SJSA1 (cell line): ENCODE results near the gene BOD1. TPM values are rescaled to one million over a fixed set of nuclear protein-coding genes. Genes with fewer than 3 reads are reported as not detected.

Source experiments
- DNase-seq, 2 experiments: peaks; one replicate each; pipeline ENCODE4 v3.0.0-alpha.2; 2015 to 2020; ENCODE audit warnings: low spot score in 2 of 2, low read depth in 1 of 2
- H3K27ac ChIP-seq: fragments of 250-450 bp; sonication (Bioruptor Pico); 2 replicates; pipeline ENCODE4 v1.5.1; 2020; ENCODE audit warnings: mild to moderate bottlenecking, moderate library complexity
- H3K27me3 ChIP-seq: fragments of 250-450 bp; sonication (Bioruptor Pico); replicated peaks from 2 replicates; pipeline ENCODE4 v1.5.1; 2020; ENCODE audit warnings: mild to moderate bottlenecking, moderate library complexity
- H3K36me3 ChIP-seq: fragments of 250-450 bp; sonication (Bioruptor Pico); 2 replicates; pipeline ENCODE4 v1.5.1; 2020; ENCODE audit warnings: mild to moderate bottlenecking
- H3K4me1 ChIP-seq: fragments of 250-450 bp; sonication (Bioruptor Pico); replicated peaks from 2 replicates; pipeline ENCODE4 v1.6.1; 2021; ENCODE audit warnings: mild to moderate bottlenecking
- H3K4me3 ChIP-seq: fragments of 250-450 bp; sonication (Bioruptor Pico); 2 replicates; pipeline ENCODE4 v1.5.1; 2020; ENCODE audit warnings: mild to moderate bottlenecking
- H3K9me3 ChIP-seq: fragments of 250-450 bp; sonication (Bioruptor Pico); replicated peaks from 2 replicates; pipeline ENCODE4 v1.5.1; 2020; ENCODE audit warnings: mild to moderate bottlenecking
- total RNA-seq: library from RNA; depleted of rRNA; stranded (reverse); fragments of >200 nt; shearing (Covaris generic); gene quantifications from 2 replicates; pipeline ENCODE4 v1.2.3, GENCODE V29; 2014

The BOD1 gene
- total RNA-seq, 1 experiment from 2014 or later, result 128 TPM

- Histone ChIP-seq H3K9me3 (no peaks in the 10 kb centered on the region), H3K4me3 (no peak overlapping the region), H3K27me3 (no peaks in the 10 kb centered on the region), H3K36me3 (no peaks in the 10 kb centered on the region), H3K4me1 (no peaks in the 10 kb centered on the region), H3K27ac (no peak overlapping the region)
- DNase-seq, result no peak
Observed at GRCh38 chr5:173630724-173631365, 14.4 kb upstream of the BOD1 start.

- Histone ChIP-seq H3K36me3 (no peaks in the 10 kb centered on the region), H3K9me3 (no peaks in the 10 kb centered on the region), H3K27me3 (no peaks in the 10 kb centered on the region), H3K4me3 (no peak overlapping the region), H3K27ac (no peak overlapping the region), H3K4me1 (no peaks in the 10 kb centered on the region)
- no peak for DNase-seq
Observed at GRCh38 chr5:173629628-173630027, 13.2 kb upstream of the BOD1 start.

DNA sequence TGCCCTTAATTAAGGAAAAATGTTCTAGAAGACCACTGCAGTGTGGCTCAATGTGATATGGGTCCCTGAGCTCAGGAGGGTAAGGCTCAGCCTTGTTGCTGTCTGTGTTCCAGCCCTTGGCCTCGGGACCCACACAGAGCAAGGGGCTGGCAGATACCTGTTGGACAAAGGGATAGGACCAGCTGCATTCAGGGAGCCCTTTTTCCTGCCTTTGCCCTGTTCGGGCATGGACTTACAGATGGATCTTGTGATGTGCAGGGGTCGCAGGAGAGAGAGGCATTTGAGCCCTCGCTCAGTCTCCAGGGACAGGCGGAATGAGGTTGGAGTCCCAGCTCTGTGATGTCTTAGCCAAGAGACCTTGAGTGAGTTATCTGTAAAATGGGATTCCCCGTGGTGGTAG, 12.1 kb upstream of the BOD1 start:
- Histone ChIP-seq H3K9me3 (no peaks in the 10 kb centered on the region), H3K27ac (no peak overlapping the region), H3K27me3 (no peaks in the 10 kb centered on the region), H3K36me3 (no peaks in the 10 kb centered on the region), H3K4me3 (no peak overlapping the region), H3K4me1 (no peaks in the 10 kb centered on the region)
- no peak for DNase-seq

GRCh38 chr5:173627860-173628392, 11.5 kb upstream of the BOD1 start:
- no peak for DNase-seq
- H3K36me3 ChIP-seq, result no peaks in the 10 kb centered on the region
- H3K4me3 ChIP-seq, result no peak overlapping the region
- H3K4me1 ChIP-seq, result no peaks in the 10 kb centered on the region
- no peaks in the 10 kb centered on the region for H3K27me3 ChIP-seq
- H3K27ac ChIP-seq, result no peak overlapping the region
- no peaks in the 10 kb centered on the region for H3K9me3 ChIP-seq

DNA sequence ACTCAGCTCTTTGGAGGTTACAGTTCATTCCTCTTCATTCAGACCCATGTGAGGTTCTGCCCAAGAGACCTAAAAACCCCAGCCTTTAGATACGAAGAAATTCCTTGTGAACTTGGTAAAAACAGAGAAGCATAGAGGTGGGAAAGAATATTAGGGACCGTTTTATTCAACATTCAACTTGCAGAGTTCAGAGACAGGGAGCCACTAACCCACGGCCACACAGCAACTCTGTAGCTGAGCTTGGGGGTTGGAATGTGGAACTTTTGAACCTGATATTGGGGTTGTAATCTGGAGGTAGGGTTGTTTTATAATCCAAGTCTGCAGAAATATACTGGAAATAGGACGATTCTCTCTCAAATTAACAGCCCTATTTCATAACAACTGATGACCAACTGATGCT, 10.8 kb upstream of the BOD1 start:
- Histone ChIP-seq H3K27me3 (no peaks in the 10 kb centered on the region), H3K4me3 (no peak overlapping the region), H3K4me1 (no peaks in the 10 kb centered on the region), H3K27ac (no peak overlapping the region), H3K36me3 (no peaks in the 10 kb centered on the region), H3K9me3 (no peaks in the 10 kb centered on the region)
- no peak for DNase-seq

GRCh38 chr5:173626505-173626820, 10.0 kb upstream of the BOD1 start:
- Histone ChIP-seq H3K27me3 (no peaks in the 10 kb centered on the region), H3K4me1 (no peaks in the 10 kb centered on the region), H3K4me3 (no peak overlapping the region), H3K9me3 (no peaks in the 10 kb centered on the region), H3K27ac (no peak overlapping the region), H3K36me3 (no peaks in the 10 kb centered on the region)
- DNase-seq, result no peak

DNA sequence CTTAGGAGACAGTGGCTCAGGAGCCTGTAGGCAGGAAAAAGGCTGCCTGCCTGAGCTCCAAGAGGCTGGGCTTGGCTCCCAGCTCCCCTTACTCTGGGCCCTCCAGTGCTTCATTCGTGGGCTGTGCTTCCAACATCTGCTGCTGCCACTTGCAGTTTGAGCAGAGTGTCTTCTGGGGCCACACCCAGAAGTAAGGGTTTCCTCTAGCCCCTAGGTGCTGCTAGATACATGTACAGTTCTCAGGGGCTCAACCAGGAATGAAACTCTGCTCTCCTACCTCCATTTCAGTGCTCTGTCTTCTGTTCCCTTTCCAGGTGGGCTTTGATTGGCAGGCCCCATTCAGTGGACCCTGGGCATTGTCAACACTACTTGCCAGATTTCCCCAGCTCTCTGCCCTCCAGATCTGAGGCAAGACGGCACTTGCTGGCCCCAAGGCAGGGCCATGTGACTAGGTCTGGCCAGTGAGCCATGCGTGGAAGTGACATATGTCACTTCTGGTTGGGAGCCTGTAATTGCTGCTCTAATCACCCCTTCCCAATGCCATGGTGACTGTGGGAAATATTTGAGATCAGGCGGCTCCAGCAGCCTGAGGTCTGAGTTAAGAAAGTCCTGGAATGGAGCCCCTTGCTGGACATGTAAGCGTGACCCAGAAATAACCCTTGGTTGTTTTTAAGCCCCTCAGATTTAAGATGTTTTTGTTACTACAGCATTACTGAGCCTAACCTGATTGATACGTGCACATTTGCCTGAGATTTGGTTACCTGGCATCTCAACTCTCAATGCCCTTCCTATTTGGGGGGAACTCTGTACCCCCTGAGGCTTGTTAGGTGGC, 9.4 kb upstream of the BOD1 start:
- Histone ChIP-seq H3K27ac (no peak overlapping the region), H3K27me3 (no peaks in the 10 kb centered on the region), H3K4me3 (no peak overlapping the region), H3K36me3 (no peaks in the 10 kb centered on the region), H3K9me3 (no peaks in the 10 kb centered on the region), H3K4me1 (no peaks in the 10 kb centered on the region)
- no peak for DNase-seq

DNA sequence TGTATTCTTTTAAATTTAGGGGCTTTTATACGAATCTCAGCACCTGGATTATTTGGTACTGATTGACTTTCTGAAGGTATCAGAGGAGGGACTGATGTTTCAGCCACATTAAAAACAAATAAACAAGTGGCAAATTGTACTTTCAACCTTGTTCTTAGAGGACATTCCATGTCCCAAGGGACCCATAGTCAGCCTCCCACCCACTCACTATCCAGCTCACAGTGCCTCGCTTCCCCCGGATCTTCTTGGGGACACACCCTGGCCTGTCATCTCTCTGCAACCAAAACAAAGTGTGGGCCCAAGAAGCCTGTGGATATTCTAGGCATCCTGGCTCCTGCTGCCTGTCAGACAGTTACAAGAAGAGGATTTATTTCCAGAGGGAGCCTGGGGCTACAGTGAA, 8.8 kb upstream of the BOD1 start:
- no peak overlapping the region for H3K27ac ChIP-seq
- H3K9me3 ChIP-seq, result no peaks in the 10 kb centered on the region
- no peak overlapping the region for H3K4me3 ChIP-seq
- no peaks in the 10 kb centered on the region for H3K27me3 ChIP-seq
- H3K4me1 ChIP-seq, result no peaks in the 10 kb centered on the region
- DNase-seq, result no peak
- no peaks in the 10 kb centered on the region for H3K36me3 ChIP-seq

GRCh38 chr5:173624282-173624681, 7.8 kb upstream of the BOD1 start:
- H3K27me3 ChIP-seq, result no peaks in the 10 kb centered on the region
- no peaks in the 10 kb centered on the region for H3K4me1 ChIP-seq
- H3K9me3 ChIP-seq, result no peaks in the 10 kb centered on the region
- no peak for DNase-seq
- no peak overlapping the region for H3K27ac ChIP-seq
- H3K4me3 ChIP-seq, result no peak overlapping the region
- no peaks in the 10 kb centered on the region for H3K36me3 ChIP-seq

- Histone ChIP-seq H3K27ac (no peak overlapping the region), H3K4me3 (no peak overlapping the region), H3K4me1 (no peaks in the 10 kb centered on the region; the same call in 1 of the 2 replicates), H3K36me3 (no peaks in the 10 kb centered on the region), H3K27me3 (no peaks in the 10 kb centered on the region), H3K9me3 (no peaks in the 10 kb centered on the region)
- no peak for DNase-seq
Observed at GRCh38 chr5:173623789-173624188, 7.3 kb upstream of the BOD1 start.

DNA sequence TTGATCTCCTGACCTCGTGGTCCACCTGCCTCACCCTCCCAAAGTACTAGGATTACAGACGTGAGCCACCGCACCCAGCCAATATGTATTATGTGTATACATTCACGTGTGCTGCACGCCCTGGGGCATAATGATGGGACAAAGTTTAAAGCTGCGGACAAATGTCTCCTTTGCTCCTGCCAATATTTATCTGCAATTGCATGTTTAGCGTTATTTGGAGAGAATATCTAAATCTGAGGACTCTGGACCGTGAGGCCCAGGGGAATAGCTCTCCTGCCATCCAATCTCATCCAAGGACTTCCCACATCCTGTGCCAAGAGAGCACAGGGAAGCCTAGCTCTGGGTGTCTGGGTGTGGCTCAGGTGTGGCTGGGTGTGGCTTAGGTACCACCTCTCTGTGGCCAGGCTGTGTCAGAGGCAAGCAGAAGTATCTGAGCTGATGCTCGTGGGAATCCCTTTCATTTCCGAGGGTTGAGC, 6.9 kb upstream of the BOD1 start:
- no peaks in the 10 kb centered on the region for H3K27me3 ChIP-seq
- no peaks in the 10 kb centered on the region; the same call in 1 of the 2 replicates for H3K4me1 ChIP-seq
- no peaks in the 10 kb centered on the region for H3K36me3 ChIP-seq
- no peak overlapping the region for H3K4me3 ChIP-seq
- H3K27ac ChIP-seq, result no peak overlapping the region
- H3K9me3 ChIP-seq, result no peaks in the 10 kb centered on the region
- no peak for DNase-seq

GRCh38 chr5:173622183-173623047, 6.0 kb upstream of the BOD1 start:
- Histone ChIP-seq H3K36me3 (no peaks in the 10 kb centered on the region), H3K27ac (no peak overlapping the region), H3K4me1 (no peaks in the 10 kb centered on the region; the same call in none of the 2 replicates), H3K4me3 (no peak overlapping the region), H3K9me3 (no peaks in the 10 kb centered on the region), H3K27me3 (no peaks in the 10 kb centered on the region)
- no peak for DNase-seq

- Histone ChIP-seq H3K4me3 (no peak overlapping the region), H3K4me1 (peaks cover 8% of the 10 kb centered on the region), H3K27ac (no peak overlapping the region), H3K9me3 (no peaks in the 10 kb centered on the region), H3K36me3 (peaks cover 4% of the 10 kb centered on the region), H3K27me3 (no peaks in the 10 kb centered on the region)
- no peak for DNase-seq
Observed at GRCh38 chr5:173620784-173621183, 4.3 kb upstream of the BOD1 start.
